HFF-Myc (cell line): ENCODE data around the gene XKR3.
"Not testable (repeated sequence)": the region's sequence is repeated elsewhere in the genome, so short reads cannot be mapped to it uniquely, and the experiment has no call there.

Experiments
- DNase-seq: peaks from one replicate; pipeline ENCODE4 v3.0.0-alpha.2; 2011; ENCODE audit warnings: low read depth; ENCODE audit errors: extremely low read depth
- H3K4me3 ChIP-seq: replicated peaks from 2 replicates; pipeline ENCODE4 v1.5.1; 2011; ENCODE audit warnings: low read depth, mild to moderate bottlenecking, control low read depth, low read length
- CTCF ChIP-seq: IDR thresholded peaks from 2 replicates; pipeline ENCODE4 v1.5.1; 2012; ENCODE audit warnings: mild to moderate bottlenecking, low read depth, low read length, control low read depth; ENCODE audit errors: missing control alignments

XKR3 gene

GRCh38 chr22:16777284-16777924 is 47.8 kb downstream of the XKR3 start:
- no peak for DNase-seq
- TF ChIP-seq CTCF, result no peak

GRCh38 chr22:16776080-16776479 is 49.1 kb downstream of the XKR3 start:
- no peak overlapping the region for H3K4me3 ChIP-seq
- no peak for TF ChIP-seq CTCF
- no peak for DNase-seq

More at GRCh38 chr22:16777284-16777924, 47.8 kb downstream of the XKR3 start:
- no peak overlapping the region for H3K4me3 ChIP-seq

GRCh38 chr22:16774911-16775500 is 50.2 kb downstream of the XKR3 start:
- no peak for TF ChIP-seq CTCF
- no peak for DNase-seq

GRCh38 chr22:16771569-16771968 is 53.6 kb downstream of the XKR3 start:
- not testable (repeated sequence) for H3K4me3 ChIP-seq, DNase-seq

More at GRCh38 chr22:16774911-16775500, 50.2 kb downstream of the XKR3 start:
- no peak overlapping the region for H3K4me3 ChIP-seq

- not testable (repeated sequence) for H3K4me3 ChIP-seq, DNase-seq
Observed at GRCh38 chr22:16767927-16768326, 57.3 kb downstream of the XKR3 start.

- DNase-seq, H3K4me3 ChIP-seq: not testable (repeated sequence)
Observed at GRCh38 chr22:16762224-16762623, 63.0 kb downstream of the XKR3 start.

- not testable (repeated sequence) for H3K4me3 ChIP-seq, DNase-seq
Observed at GRCh38 chr22:16760416-16760815, 64.8 kb downstream of the XKR3 start.

- H3K4me3 ChIP-seq, DNase-seq: not testable (repeated sequence)
Observed at GRCh38 chr22:16749282-16749681, 75.9 kb downstream of the XKR3 start.

- H3K4me3 ChIP-seq, DNase-seq: not testable (repeated sequence)
Observed at GRCh38 chr22:16748160-16748929, 76.9 kb downstream of the XKR3 start.

- not testable (repeated sequence) for DNase-seq, H3K4me3 ChIP-seq
Observed at GRCh38 chr22:16747266-16748159, 77.7 kb downstream of the XKR3 start.

- not testable (repeated sequence) for DNase-seq, H3K4me3 ChIP-seq
Observed at GRCh38 chr22:16734271-16734670, 90.9 kb downstream of the XKR3 start.
